ENCODE results near the gene OR2K2. TPM values are rescaled to one million over a fixed set of nuclear protein-coding genes. Genes with fewer than 3 reads are reported as not detected.
"Not testable (repeated sequence)": the region's sequence is repeated elsewhere in the genome, so short reads cannot be mapped to it uniquely, and the experiment has no call there.

Gene OR2K2
- total RNA-seq, 2 donors from 2014 or later, result not detected

GRCh38 chr9:111301195-111301594, 28.8 kb downstream of the OR2K2 start:
- Mint-ChIP-seq H3K27ac (no peak overlapping the region), H3K4me1 (peaks cover 7% of the 10 kb centered on the region), H3K36me3 (ENCODE audit: low read depth) (no peaks in the 10 kb centered on the region), H3K9me3 (peaks cover 2% of the 10 kb centered on the region), H3K27me3 (ENCODE audit: insufficient read depth) (no peaks in the 10 kb centered on the region), H3K4me3 (no peak overlapping the region)
- H3K4me3 ChIP-seq (ENCODE audit: low read length), result no peak overlapping the region
- no peaks in the 10 kb centered on the region for H3K27me3 ChIP-seq (ENCODE audit: control insufficient read depth, insufficient read depth, low read length, poor library complexity, severe bottlenecking)
- 75% methylated on average over 1 of the region's 1 CpG; no CpG with 5 or more reads in 1 of the 2 experiments for WGBS, 2 experiments (ENCODE audit: insufficient coverage in 1 of 2, insufficient read length in 1 of 2)
- no peak for TF ChIP-seq CTCF (conservative IDR thresholded peaks at IDR 0.05)
- H3K27ac ChIP-seq (ENCODE audit: low read depth, low read length), result no peak overlapping the region
- no peak for DNase-seq
- H3K9me3 ChIP-seq (ENCODE audit: control insufficient read depth, low read length), result peaks cover 7% of the 10 kb centered on the region
- H3K9ac ChIP-seq (ENCODE audit: extremely low read depth, low read length, poor library complexity, severe bottlenecking), result no peak overlapping the region
- H3K4me1 ChIP-seq (ENCODE audit: control insufficient read depth, insufficient read depth, low read length), result no peaks in the 10 kb centered on the region
- no peaks in the 10 kb centered on the region for H3K36me3 ChIP-seq (ENCODE audit: control insufficient read depth, insufficient read depth, low read length)

- H3K4me1 ChIP-seq (ENCODE audit: control insufficient read depth, insufficient read depth, low read length), result no peaks in the 10 kb centered on the region
- peaks cover 7% of the 10 kb centered on the region for H3K4me1 Mint-ChIP-seq
- no peak for DNase-seq
- no peak overlapping the region for H3K4me3 Mint-ChIP-seq
- 85 to 100% methylated on average over 4 of the region's 4 CpGs for WGBS, 2 experiments (ENCODE audit: insufficient coverage in 1 of 2, insufficient read length in 1 of 2)
- H3K9ac ChIP-seq (ENCODE audit: extremely low read depth, low read length, poor library complexity, severe bottlenecking), result no peak overlapping the region
- peaks cover 7% of the 10 kb centered on the region for H3K9me3 ChIP-seq (ENCODE audit: control insufficient read depth, low read length)
- peaks cover 2% of the 10 kb centered on the region for H3K9me3 Mint-ChIP-seq
- H3K27me3 ChIP-seq (ENCODE audit: control insufficient read depth, insufficient read depth, low read length, poor library complexity, severe bottlenecking), result no peaks in the 10 kb centered on the region
- TF ChIP-seq CTCF (conservative IDR thresholded peaks at IDR 0.05), result peak; percentile 70
- no peak overlapping the region for H3K27ac ChIP-seq (ENCODE audit: low read depth, low read length)
- H3K27ac Mint-ChIP-seq, result no peak overlapping the region
- no peaks in the 10 kb centered on the region for H3K36me3 ChIP-seq (ENCODE audit: control insufficient read depth, insufficient read depth, low read length)
- no peaks in the 10 kb centered on the region for H3K36me3 Mint-ChIP-seq (ENCODE audit: low read depth)
- no peaks in the 10 kb centered on the region for H3K27me3 Mint-ChIP-seq (ENCODE audit: insufficient read depth)
- no peak overlapping the region for H3K4me3 ChIP-seq (ENCODE audit: low read length)
Observed at GRCh38 chr9:111300140-111300735, 29.8 kb downstream of the OR2K2 start.

GRCh38 chr9:111299599-111299966, 30.4 kb downstream of the OR2K2 start:
- 40 to 74% methylated on average over 1 to 4 of the region's 4 CpGs for WGBS, 2 experiments (ENCODE audit: insufficient coverage in 1 of 2, insufficient read length in 1 of 2)
- not testable (repeated sequence) for H3K27me3 ChIP-seq (ENCODE audit: control insufficient read depth, insufficient read depth, low read length, poor library complexity, severe bottlenecking); H3K9me3 ChIP-seq (ENCODE audit: control insufficient read depth, low read length); H3K9ac ChIP-seq (ENCODE audit: extremely low read depth, low read length, poor library complexity, severe bottlenecking); DNase-seq; H3K27ac ChIP-seq (ENCODE audit: low read depth, low read length); H3K4me3 ChIP-seq (ENCODE audit: low read length); H3K27me3 Mint-ChIP-seq (ENCODE audit: insufficient read depth); H3K27ac Mint-ChIP-seq; H3K4me1 Mint-ChIP-seq; H3K36me3 Mint-ChIP-seq (ENCODE audit: low read depth); H3K4me1 ChIP-seq (ENCODE audit: control insufficient read depth, insufficient read depth, low read length); H3K9me3 Mint-ChIP-seq; H3K36me3 ChIP-seq (ENCODE audit: control insufficient read depth, insufficient read depth, low read length); H3K4me3 Mint-ChIP-seq

Data from endodermal cell (in vitro differentiated cells).